Limb (tissue), 2 donors: ENCODE measurements around the gene SPRY1.

ENCODE experiments used
- DNase-seq, 2 donors: peaks; one replicate each; pipeline ENCODE4 v3.0.0-alpha.2; 2016; ENCODE audit errors: extremely low spot score in 2 of 2

Gene SPRY1, protein sequence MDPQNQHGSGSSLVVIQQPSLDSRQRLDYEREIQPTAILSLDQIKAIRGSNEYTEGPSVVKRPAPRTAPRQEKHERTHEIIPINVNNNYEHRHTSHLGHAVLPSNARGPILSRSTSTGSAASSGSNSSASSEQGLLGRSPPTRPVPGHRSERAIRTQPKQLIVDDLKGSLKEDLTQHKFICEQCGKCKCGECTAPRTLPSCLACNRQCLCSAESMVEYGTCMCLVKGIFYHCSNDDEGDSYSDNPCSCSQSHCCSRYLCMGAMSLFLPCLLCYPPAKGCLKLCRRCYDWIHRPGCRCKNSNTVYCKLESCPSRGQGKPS

DNA sequence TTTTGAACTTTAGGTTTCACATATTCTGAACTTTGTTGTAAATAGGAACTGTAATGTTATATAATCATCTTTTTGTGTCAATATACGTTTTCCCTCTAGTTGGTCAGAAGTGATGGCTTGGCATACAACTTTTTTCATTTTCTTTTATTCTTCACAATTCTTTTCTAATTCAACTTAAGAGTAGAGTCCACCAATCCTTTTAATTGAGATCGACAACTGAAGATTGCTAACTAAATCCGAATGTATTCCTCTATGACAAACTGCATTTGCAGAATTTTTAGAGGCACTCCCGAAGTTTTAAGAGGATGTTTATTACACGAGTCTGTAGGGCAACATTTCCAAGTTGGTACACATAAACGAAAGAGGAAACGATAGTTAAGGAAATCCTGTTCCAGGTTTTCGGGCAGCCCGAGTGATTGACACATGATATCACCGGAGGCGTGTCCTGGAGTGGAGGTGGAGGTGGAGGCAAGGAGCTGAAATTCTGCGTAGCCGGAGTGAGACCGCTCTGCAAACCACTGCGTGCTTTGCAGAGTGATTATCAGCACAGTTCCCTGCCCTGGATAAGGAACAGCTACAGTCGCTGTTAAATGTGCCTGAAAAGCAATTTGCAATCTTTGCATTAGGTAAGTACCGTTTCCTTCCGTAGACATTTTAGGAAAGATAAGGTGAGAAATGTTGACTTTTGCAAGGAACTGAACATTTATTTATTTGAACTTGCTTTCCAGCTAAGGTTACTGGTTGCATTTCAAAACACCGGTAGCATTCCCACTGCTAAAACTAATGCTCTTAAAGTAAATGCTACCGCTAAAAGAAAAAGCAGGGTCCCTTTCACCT is at the start of gene SPRY1:
SPRY1 (plus strand) TSS at position 489 of the 837 bp plus-strand sequence. CDS start 4,797 bp downstream, outside the sequence.
- peak; percentile 88 to 94 for DNase-seq

DNA sequence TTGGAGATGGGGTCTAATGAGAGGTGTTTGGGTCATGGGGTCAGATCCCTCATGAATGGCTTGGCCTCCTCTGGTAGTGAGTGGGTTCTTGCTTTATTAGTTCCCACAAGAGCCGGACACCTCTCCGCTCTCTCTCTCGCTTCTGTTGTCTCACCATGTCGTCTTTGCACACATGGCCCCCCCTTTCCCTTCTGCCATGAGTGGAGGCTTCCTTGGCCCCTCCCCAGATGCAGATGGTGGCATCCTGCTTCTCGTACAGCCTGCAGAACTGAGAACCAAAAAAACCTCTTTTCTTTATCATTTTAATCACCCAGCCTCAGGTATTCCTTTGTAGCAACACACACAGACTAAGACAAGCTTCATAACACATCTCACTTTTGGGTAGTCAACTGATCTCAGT is 49.6 kb upstream of the SPRY1 start:
- no peak for DNase-seq

DNA sequence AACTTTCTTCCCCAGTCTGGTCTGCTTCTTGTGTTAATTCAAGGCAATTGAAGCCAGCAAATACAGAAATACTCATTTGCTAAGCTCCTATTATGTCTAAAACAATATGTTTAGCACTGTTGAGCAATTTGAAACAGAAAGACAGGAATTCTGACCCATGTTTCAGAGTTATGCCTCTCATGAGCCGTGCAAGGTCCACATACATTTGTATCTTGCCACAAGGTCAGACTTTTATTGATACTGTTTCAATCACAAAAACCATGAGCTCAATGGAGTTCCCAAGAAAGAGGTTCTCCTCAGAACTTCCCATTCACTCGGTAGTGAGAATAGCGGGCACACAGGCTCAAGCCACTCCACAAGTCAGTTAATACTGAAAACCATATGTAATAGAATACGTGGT is 47.6 kb upstream of the SPRY1 start:
- DNase-seq: no peak

DNA sequence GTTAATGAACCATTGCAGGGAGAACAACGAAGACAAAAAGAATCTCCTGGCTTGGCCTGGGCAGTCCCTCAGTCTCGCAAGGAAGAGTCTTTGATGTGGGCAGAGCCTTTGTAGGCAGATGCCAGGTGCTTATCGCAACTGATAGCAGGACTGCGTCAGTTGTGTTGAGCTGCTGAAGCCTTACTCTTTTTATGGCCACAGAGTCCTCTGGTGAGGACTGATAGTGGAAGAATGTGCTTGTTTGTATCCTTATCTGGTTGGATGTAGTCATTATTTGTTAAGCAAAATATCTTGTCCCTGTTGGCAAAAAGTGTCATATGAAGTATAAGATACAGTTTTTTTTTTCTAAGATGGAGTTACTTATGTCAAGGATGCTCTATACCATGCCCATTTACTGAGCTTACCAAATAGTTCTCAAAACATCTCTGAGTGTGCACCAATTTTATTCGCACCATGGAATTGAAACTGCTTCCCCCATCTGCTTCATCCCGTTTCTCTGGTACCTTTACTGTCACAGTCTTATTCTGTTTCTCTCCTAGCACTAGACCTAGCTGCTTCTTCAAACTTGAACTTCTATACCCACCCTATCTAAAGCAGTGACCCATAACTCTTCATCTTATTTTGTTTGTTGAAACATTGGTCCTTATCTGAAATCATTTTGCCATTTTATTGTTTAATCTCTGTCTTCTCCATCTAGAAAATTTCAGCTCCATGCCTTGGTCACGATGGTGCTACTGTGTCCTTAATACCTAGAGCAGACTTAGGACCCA is 47.0 kb upstream of the SPRY1 start:
- no peak for DNase-seq

DNA sequence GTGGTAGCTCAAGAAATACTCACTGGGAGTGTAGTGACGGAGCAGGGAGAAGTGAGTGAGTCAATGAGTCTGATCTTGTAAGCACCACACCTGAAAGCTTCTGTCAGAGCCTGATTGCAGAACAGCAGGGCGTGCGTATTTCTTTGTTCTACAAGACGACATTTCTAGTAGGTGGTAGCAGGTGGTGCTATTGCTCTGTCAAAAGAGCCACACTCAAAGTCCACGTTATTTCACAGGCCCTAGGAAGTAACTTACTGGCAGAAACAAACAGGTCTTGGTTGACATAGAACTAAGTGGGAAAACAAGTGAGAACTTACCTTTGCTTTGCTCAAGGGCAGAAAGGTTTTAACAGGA is 46.4 kb upstream of the SPRY1 start:
- no peak for DNase-seq

DNA sequence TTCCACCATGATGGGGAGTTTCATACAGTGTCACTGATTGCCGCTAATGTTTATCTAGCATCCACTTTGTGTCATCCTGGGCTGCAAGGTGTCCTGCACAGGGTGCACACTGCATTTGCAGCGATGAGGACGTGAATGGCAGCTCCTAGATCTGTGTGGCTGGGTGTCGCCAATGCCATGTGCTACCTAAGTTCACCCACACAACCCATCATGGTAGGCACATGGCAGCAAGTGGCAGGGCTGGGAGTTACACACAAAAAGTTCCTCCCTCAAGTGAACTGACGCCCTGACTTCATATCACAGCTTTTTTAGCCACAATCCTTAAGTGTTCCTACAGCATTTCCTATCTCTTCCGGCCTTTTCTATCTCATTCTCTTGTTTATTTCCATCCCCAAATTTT is 45.9 kb upstream of the SPRY1 start:
- no peak for DNase-seq

DNA sequence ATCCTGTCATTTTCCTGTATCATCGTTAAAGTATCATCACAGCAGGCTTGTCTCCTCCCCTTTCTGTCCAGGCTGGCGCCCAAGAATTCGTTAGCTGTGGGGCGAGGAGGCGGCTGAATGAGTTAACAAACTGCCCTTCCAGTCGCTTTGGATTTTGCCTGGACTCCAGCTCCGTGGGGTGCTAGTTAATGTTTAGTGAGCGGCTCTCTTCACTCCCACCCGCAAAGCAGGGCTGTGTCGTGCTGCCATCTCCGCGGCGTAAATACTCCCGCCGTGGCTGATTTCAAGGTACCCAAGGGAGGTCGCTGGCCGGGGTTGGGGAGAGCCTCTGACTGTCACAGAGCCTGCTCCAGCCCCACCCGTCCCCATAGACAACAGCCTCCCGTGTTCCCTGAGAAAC is 44.9 kb upstream of the SPRY1 start:
- no peak for DNase-seq

DNA sequence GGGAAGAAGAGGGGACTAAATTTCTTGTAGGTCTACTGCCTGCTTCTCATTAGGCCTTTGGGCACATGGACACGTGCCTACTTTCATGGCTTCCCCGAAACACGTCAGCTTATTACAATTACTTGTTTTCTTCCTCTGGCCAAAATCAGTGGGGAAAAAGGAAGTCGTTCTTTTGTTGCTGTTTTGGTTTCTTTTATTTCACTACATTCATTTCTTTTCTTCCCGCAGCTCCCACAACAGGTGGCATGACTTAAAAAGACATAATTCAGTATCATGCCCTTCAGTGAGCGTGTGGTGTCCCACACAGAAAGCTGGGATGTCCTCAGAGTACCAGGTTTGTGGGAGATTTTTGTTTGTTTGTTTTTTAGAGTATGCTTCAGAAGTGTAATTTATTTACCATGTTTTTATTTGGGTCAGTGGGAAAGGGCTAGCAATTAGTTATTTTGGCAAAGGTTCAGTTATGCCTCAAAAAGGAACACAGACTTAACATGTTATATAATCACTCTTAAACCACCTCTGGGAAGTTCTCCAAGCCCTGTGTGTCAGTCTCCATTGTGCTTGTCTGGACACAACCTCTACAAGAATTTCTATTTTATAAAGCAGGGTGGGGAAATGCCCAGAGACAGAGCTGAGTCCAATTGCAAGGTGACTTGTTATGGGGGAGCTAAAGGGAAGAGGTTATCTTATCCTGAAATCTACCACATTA is 44.2 kb upstream of the SPRY1 start:
- peak in 1 of 2 donors; percentile 29 for DNase-seq

DNA sequence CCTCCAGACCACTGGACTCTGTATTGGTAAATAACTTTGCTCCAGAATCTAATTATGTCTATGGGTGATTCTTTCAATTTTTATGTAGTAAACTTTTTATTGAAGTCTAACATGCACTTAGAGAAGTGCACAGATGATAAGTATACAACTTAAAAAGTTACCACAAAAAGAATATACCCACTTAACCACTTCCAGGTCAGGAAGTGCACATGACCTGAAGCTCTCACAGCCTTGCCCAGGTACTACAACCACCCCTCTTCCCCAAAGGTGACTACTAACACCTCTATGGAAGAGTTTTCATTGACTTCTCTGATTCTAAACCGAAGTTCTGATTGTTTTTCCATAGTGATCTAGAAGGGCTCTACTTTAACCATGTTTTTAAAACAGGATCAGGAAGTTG is 43.6 kb upstream of the SPRY1 start:
- no peak for DNase-seq

DNA sequence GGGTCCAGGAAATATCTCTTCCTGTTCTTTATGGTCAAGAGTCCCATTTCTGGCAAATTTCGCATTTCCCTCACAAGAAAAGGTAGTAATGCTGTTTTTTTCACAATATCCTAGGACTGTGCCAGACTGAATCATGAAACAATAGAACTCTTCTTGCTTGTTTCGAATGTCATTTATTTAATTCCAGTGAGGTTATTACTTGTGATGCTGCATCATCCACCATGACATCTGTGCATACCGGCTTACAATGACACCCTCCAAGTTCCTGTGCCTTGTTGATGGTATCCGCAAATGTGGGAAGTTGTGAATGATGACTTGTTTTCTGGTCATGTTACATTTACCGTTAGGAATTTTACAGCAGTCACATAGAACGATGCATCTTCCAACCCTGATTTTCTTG is 42.9 kb upstream of the SPRY1 start:
- DNase-seq: no peak

DNA sequence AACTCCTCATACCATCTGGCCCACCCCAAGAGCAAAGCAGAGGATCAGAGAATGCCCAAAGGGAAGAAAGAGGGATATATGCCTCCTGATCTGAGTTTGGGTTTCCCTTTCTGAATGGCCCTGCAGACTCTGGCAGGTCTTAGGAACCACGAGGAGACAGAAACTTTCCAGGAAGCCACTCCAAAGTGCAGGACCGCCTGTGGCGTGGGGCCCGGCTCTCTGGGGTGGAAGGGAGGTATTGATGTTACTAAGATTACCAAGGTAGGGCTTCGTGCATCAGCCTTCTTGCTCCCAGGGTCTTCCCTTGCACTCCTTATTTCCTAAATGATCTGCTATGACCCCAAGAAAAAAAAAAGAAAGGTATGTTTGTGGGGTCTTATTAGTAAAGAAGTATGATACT is 41.9 kb upstream of the SPRY1 start:
- DNase-seq: no peak

DNA sequence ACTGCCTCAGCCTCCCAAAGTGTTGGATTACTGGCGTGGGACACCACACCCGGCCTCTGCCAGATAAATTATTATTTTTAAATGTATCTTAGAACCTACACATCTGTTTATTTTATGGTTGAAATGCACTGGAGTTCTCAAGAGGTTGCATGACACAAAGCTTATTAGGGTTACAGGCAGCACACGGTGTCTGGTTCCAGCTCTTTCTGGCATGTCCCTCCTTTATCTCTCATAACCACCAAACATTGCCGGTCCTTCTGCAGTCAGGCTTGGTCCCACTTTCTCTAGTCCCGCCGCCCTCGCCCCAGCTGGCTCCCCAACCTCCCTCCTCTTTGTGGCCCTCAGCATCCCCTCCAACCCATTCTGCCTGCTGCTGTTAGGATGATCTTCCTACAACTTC is 39.7 kb upstream of the SPRY1 start:
- no peak for DNase-seq

DNA sequence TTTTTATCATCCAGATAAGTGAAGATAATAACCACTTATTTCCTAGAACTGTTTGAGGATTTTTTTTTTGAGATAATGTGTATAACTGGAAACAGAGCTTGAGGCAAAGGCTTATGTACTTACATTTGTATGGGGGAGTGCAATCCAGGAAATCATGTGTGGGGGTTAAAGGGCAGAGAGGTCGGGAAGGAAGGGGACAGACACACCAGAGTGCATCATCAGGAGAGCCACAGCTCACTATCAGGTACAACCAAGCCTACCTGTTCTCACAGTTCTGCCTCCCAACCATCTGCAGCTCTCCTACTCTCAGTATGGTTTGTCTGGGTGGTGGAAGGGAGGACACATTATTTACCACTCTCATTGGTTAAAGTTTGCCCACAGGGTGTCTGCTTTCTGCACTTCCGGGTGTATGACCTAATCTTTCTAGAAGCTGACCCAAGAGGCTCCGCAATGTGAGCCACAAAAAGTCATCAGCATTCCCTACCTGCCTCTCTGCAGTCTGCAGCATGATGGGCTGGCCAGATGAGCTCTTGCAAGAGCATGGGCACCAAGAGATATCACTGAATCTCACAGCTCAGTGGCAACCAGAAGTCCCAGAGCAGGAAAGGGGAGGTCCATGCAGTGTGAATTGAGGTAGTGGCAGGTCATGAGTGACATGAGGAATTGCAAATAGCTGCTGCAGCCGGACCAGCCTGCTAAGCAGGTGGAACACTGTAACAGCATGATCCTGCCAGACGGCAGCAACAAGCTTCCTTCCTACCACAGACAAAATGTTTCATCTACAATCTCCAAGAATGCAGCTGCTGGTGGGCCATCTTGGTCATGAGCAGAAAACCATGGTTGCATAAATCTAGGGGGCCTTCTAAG is 36.9 kb upstream of the SPRY1 start:
- no peak for DNase-seq

DNA sequence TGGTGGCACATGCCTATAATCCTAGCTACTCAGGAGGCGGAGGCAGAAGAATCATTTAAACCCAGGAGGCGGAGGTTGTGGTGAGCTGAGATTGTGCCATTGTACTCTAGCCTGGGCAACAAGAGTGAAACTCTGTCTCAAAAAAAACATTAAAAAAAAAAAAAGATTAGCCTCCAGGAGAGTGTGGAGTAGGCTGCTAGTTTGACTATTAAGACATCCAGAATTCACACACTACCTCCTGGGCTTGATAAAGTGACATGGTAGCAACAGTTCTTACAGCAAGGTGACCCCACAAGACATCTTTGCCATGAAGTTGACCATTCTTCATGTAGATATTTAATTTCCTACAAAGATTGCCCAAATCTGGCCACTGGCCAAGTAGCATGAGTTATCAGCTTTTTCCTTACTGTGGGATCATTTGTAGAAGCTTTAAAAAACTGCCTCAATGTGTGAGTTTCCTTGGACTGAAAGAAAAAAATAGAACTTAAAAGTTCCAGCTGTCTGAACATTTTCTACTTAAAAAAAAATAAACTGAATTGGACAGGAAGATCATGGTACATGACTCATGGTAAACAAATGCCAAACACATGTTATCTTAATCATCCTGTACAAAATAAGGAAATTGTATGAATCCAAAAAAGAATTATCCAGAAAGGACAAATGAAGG is 35.3 kb upstream of the SPRY1 start:
- DNase-seq: no peak

DNA sequence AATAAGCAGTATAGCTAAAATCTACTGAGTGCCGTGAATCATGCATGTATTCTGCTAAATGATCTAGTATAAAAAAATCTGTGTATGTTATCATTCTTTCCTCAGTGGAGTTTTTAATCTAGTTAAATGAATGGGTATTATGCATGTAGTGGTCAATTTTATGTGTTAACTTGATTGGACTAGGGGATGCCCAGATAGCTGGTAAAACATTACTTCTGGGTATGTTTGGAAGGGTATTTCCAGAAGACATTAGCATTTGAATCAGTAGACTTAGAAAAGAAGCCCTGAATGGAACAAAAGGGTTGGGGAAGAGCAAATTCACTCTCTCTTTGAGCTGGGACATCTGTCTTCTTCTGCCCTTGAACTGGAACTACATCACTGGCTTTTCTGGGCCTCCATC is 34.5 kb upstream of the SPRY1 start:
- DNase-seq: no peak

DNA sequence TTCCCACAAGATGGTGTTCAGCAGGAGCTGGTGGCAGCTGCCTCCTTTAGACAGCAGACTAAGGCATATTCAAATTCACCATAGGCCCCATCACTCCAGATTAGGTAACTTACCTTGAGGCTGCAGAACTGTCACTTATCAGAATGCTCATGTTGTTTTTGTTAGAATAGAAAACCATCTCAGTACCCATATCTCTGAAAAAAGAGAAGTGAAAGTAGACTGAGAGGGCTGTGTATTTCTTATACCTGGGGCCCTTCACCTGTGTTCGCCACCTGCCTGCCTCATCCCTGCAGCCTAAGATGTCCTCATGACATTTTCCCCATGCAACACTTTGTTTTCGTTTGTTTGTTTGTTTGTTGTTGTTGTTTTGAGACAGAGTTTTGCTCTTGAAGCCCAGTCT is 32.9 kb upstream of the SPRY1 start:
- no peak for DNase-seq

DNA sequence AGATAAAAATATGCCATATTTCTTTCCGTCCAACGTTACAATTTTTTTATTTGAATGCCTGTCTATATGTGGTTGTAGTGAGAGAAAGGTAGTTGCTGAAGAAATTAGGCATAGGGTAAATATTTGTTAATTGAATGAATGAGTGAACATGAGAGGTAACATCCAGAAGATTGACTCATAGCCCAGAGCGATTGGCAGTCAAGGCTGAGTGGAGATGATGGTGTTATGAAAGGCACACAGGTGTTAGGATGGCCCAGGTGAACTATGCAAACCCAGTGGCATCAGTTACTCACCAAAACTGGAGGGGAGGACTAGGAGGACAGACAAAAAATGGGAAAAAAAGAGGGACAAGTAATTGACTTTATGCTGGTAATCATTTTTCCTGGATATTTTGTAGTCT is 31.7 kb upstream of the SPRY1 start:
- DNase-seq: no peak

DNA sequence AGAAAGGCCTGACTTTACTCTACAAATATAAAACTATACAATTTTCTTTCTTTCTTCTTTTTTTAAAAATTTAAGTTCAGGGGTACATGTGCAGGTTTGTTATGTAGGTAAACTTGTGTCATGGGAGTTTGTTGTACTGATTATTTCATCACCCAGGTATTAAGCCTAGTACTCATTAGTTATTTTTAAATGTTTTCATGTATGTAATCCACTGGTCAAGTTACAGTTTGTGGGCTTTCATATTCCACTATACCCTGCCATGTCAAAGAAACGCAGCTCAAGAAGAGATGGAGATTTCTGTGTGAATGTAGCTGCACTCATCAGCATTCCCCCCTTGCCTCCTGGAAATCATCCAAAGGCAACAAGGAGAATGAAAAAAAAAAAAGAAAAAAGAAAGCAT is 31.2 kb upstream of the SPRY1 start:
- no peak for DNase-seq

DNA sequence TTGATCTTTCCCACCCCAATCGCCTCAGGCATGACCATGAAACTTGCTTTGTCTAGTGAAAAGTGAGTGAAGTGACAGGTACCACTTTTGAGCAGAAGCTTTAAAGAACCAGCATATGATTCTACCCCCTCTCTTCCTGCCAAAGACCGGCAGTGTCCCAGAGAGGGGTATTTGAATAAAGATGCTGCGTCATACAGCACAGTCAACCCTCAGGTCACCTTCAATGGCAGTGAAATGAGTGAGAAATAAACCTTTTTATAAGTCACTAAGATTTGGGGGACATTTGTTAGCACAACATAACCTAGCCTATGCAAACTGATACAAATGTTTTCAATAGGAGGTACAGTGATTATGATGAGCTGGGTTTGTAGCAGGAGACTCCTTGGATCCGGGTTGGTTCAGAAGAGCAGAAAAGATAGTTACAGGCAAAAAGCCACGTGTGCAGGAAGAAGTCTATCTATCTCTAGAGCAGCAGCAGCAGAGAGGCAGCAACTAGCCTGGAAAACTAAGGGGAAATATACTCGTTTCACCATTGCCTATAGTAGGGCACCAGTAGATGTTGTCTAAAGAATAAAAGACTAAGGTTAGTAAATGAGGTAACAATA is 30.3 kb upstream of the SPRY1 start:
- no peak for DNase-seq

DNA sequence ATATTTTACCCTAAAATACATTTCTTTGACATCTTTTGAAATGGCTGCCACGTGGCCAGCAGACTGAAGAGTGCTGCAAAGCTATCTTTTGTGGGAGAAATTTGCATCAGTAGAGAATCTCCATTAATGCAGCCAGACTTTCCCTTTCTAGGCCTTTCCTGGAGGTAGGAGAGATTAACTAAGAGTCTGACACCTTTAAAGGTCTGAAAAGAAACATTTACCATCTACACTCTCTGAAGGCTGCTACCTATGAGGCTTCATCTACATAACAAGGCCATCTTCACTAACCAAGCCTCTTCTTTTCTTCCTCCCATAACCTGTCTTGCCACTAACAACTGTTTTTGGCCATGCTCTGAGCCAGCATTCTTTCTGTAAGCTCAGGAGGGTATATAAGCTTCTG is 17.8 kb upstream of the SPRY1 start:
- DNase-seq: no peak
